K562 treated with DMSO at 1 percent for 12 hours (cell line): ENCODE data around the gene ACBD5. TPM values are rescaled to one million over a fixed set of nuclear protein-coding genes. Genes with fewer than 3 reads are reported as not detected.

ENCODE experiments used
- total RNA-seq: library from RNA; unstranded; fragments of 300-600 nt; gene quantifications from 2 replicates; pipeline ENCODE4 v1.2.3, GENCODE V29; 2022; ENCODE audit not compliant: insufficient read depth

The ACBD5 gene, protein sequence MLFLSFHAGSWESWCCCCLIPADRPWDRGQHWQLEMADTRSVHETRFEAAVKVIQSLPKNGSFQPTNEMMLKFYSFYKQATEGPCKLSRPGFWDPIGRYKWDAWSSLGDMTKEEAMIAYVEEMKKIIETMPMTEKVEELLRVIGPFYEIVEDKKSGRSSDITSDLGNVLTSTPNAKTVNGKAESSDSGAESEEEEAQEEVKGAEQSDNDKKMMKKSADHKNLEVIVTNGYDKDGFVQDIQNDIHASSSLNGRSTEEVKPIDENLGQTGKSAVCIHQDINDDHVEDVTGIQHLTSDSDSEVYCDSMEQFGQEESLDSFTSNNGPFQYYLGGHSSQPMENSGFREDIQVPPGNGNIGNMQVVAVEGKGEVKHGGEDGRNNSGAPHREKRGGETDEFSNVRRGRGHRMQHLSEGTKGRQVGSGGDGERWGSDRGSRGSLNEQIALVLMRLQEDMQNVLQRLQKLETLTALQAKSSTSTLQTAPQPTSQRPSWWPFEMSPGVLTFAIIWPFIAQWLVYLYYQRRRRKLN
- 2.8 and 9.1 TPM in 2 replicates for total RNA-seq

DNA sequence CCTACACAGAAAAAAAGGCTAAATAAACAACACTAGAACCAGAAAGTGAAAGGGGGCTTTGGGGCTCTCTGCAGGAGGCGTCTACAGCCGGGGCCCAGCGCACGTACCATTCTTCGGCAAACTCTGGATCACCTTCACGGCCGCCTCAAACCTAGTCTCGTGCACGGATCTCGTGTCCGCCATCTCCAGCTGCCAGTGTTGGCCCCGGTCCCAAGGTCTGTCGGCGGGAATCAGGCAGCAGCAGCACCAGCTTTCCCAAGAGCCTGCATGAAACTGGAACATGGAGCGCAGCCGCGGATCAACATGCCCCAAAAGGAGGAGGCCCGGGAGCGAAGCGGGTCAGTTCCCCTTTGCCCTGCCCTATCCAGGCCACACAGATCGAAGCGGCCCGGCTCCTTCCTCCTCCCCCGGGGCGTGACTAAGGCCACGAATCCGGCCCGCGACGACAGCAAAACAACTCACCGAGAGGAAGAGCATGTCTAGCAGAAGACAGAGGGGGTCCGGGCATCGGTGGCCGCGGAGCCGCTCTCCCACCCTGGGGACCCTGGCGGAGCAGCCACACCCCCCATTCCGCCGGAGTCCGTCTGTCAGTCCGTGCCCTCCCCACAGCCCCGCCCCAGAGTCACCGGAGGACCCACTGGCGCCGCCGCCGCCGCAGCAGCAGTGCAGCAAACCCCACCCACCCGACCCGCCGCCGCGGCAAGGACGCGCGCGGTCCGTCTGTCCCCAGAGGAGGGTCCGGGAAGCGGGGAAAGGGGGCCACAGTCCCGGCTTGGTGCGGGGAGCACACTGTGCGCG, at the start of gene ACBD5:
Gene ACBD5, minus strand, starts transcription at position 586 of the 798 bp plus-strand sequence. Its CDS starts 109 bp downstream, at position 477.

DNA sequence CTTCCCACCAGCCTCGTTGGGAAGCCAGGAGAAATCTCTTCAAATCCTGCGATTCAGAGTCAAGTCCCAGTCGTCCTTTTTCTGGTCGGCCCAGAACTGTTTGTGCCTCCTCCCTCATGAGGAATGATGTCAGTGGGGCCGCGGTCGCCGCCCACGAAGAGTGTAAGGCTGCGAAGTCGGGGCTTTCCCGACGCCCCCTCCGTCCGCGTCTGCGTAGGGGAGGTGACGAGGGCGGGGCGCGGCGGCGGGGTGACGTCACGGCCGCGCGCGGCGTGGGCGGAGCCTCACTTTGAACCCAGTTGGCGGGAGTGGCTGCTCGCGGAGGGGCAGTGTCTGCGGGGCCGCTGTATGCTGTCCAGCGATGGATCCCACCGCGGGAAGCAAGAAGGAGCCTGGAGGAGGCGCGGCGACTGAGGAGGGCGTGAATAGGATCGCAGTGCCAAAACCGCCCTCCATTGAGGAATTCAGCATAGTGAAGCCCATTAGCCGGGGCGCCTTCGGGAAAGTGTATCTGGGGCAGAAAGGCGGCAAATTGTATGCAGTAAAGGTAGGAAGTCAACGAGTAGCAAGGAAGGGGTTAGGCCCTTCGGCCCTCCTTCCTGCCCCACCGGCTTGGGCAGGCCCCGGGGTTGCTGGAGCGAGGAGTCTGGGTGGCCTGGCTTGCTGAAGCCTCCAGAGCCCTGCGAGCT, 85.4 kb downstream of the ACBD5 start, which contains the start of gene MASTL:
Gene MASTL, plus strand, starts transcription at position 287 of the 689 bp plus-strand sequence. Its CDS starts 75 bp downstream, at position 362.

Other genes with a start within 250 kb of the ACBD5 start
- gene ANKRD26, start 140.3 kb downstream of the ACBD5 start, total RNA-seq: 1.8 and 5.7 TPM in 2 replicates
- 37.0 and 80.7 TPM in 2 replicates for gene YME1L1, start 86.4 kb downstream of the ACBD5 start, total RNA-seq
- 8.2 and 23.7 TPM in 2 replicates for gene MASTL, start 85.4 kb downstream of the ACBD5 start, total RNA-seq